HG03025 (cell line): ENCODE results near the gene TWIST1.

ENCODE experiments used
- ATAC-seq: cut with Tn5 transposase; IDR thresholded peaks from one replicate; pipeline ENCODE4 v1.9.1; 2021; ENCODE audit warnings: mild to moderate bottlenecking, moderate library complexity; ENCODE audit not compliant: unreplicated experiment, low FRiP score

Gene TWIST1

DNA sequence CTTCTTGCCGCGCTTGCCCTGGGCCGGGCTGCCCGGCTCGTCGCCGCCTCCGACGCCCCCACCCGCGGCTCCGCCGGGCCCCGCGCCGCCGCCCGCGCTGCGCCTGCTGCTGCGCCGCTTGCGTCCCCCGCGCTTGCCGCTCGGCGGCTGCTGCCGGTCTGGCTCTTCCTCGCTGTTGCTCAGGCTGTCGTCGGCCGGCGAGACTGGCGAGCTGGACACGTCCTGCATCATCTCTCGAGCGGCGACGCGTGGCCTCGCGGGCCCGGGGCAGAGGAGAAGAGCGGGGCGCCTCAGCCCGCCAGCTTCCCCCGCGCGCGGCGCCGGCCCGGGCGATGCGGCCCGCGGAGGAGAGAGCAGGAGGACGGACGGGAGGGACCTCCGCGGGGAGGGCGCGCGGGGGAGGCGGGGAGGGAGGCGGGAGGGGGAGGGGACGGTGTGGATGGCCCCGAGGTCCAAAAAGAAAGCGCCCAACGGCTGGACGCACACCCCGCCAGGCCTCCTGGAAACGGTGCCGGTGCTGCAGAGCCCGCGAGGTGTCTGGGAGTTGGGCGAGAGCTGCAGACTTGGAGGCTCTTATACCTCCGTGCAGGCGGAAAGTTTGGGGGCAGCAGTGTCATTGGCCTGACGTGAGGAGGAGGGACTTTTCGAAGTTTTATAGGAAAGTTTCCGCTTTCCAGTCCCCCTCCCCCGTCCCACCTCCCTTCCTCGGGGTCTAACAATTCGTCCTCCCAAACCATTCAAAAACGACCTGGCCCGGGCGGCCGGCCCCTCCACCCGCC, at the start of gene TWIST1:
TWIST1 (minus strand) TSS at position 546 of the 779 bp plus-strand sequence; CDS start at position 231, 315 bp downstream.
- ATAC-seq = no peak

DNA sequence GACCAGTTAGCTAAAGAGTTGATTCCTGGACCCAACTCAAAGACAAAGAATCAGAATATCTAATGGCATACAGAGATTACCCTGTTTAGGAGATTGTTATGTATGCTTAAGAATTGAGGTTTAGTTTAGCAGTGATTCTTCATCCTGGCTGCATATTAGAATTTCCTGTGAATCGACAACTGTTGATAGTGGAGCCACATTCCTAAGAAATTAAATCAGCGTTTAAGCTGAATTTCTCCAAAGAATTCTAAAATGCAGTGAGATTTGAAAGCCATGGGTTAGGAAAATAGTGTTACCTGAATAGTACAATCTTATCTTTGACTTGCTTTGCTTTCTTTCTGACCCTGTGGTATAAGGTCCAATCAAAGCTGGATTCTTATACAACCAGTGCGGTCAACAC, 44.2 kb upstream of the TWIST1 start:
- ATAC-seq = no peak

DNA sequence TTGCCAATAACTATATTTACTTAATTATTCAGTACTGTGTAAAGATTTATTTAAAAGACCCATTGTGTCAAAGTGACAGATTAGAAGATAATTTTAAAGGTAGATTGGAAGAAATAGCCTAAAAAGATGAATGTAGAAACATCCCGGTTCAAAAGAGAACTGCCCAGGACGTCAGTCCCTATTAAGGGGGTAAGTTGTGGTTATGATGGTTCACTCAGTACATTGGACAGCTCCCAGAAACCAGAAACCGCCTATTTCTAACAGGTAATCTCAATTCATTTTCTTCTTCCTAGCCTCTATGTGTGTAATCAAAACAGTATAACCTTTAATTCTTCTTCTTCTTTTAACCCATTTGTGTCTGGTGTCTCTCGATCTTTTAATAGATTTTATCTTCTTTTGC, 29.3 kb upstream of the TWIST1 start:
- ATAC-seq = no peak

DNA sequence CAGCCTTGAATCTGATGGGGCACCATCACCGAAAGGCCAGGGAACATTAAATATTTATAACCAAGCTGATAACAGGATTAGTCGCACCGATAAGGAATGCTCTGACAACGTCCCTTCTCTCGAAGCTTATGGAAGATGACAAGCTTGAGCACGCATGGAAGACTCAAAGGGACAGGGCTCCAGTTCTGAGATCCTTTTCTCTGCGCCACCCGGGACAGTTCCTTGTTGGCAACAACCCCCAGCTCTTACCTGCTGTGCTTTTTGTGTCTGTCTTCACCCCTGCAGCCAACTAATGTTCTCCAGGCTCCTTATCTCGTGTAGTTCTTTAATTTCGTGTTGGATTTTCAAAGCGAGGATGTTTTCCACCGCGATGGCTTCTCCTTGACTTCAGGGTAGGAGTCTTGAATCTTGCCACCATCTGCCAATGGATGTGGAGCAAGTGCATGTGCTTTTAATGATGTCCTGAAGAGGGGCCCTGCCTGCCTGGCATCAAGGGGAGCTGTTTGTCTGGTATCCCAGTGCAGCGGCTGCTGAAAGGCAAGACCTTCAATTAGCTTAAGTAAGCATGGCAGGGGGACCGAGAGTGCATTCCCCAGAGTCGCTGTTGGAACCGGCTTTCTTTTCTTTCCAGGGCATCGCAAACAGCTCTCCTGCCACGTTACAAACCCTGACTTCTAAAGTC, 28.1 kb upstream of the TWIST1 start:
- no peak for ATAC-seq

DNA sequence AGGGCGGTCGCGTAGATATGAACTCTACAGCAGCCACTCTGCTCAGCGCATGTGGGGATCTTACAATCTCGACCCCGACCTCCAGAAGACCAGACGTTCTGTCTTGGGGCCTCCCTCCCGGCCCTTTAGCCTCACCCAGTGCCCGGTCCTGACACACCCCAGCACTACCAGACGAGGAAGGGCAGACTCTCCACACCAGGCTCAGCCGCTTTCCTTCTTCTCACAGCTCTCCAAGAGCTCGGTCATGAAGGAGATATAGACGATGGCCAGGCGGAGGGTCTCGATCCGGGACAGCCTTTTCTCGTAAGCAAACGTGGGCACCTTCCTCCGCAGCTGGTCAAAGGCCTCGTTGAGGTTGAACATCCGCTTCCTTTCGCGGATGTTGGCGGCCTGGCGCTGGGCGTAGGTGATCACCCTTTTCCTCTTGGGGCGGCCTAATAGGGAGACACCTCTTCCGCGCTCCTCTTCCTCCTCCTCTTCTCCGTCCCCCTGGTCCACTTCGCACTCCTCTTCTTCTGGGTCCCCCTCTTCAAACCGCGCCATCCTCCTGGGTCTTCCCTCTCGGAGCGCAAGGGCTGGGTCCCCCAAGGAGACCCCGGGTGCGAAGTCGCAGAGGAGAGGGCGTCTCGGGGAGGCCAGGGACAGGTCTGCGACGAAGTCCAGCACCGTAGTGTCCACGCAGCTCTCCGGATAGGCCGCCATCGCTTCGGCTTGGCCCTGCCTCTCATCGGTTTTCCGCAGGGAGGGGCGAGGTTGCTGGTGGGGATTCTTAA, 27.4 kb upstream of the TWIST1 start, which contains the start of gene FERD3L:
FERD3L (minus strand) TSS at position 761 of the 773 bp plus-strand sequence; CDS start at position 702, 59 bp downstream.
- ATAC-seq = no peak

DNA sequence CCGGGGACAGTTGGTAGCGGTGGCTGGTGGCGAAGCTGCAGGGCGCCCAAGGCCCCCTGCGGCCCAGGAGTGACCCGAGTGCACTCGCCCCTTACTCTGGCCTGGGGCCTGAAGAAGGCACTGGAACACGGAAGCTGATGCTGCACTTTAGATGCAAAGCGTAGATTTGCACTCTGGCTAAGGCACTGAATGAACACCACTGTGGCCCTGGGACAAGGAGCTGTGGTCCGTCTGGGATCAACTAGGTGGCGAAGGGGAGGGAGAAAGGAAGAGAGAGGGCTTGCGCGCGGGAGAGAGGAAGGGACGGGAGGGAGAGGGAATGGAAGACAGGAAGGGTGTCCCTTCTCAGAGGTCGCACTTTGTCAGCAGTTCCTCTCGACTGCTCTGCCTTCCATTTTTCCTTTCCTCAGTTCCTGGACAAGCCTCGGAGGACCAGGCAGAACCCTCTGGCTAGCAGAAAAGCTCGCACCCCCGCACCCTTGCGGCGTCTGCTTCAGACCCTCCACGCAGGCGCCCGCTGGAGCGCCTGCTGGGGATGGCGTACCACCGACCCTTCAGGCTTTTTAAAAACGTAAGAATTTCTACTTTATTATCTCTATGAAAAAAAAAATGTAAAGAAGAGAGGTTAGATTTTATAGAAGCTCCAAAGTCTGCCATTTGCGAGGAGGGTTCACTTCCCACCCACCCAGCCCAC, 26.6 kb upstream of the TWIST1 start:
- ATAC-seq = no peak

DNA sequence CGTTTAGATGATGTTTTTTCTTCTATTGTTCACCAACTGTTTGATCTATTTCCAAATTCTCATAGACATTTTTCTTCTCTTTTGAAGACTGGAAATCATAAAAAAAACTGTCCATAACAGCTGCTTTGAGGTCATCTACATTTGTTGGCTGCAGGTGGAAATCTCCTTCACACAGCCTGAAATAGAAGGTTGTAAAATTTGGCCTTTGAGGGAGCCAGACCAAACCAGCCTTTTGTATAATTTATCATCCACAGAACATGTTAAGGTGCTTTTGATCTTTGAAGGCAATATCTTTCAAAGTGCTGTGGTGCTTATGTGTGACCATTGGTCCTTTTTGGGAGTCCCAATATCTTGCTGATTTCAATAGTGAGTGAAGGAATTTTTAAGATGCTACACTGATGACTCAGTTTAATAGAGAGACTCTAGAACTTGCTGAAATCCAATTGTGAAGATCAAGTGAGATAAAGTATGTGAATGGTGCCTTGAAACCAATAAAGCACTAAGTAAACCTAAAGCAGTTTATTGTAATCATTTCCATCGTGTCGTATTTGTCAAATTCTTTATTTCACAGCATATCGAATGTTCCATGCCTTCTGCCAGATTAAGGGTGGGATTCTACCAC, 22.4 kb upstream of the TWIST1 start:
- ATAC-seq = no peak

DNA sequence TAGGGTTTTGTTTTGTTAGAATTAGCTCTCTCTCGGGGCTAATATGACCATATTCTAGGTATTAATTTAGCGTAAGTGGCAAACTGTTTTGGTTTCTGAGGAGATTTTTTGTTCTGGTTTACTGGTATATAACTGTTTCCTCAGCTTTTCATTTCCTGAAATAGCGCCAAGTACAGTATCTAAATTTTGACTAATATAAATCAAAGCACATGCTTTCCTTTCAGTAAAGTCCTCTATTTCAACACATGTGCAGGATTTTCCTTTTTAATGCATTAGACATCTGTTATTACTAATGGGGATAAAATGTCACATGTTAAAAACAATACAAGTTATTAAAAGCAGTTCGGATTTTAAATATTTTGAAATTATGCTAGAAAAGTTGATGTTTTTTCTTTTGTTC, 16.4 kb upstream of the TWIST1 start:
- ATAC-seq = no peak

DNA sequence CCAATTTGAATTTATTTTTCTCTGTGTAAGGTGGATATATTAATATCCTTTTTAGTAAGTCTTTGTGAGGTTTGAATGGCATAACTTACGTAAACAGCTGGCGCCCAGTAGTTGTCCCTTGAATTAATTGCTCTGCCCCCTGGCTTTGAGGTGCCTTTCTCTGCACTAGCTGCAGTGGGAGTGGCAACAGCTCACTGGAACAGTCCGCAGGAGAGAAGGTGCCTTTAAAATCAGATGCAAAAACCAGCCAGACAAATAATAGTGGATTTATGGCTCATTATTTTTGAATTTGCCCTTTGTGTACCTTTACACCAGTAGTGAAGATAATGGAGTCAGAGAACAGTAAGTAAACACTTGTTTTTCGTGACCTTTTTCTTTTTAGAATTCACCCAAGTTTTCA, 16.0 kb upstream of the TWIST1 start:
- no peak for ATAC-seq

DNA sequence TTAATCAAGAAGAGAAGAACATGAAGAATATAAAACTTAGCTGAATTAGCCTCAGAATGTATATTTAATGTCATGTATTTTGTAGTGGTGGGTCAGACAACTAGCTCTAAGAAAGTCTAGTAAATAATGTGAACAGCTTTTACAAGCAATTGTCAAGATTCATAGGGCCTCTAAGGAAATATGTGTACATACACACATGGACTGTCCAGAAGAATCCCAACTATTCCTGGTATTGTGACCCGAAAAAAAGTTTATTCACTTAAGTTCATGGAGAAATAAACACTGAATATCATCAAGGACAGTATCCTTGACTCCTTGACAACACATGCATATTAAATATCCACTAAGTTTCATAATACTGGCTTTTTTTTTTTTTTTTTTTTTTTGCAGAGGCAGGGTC, 11.4 kb upstream of the TWIST1 start:
- no peak for ATAC-seq

DNA sequence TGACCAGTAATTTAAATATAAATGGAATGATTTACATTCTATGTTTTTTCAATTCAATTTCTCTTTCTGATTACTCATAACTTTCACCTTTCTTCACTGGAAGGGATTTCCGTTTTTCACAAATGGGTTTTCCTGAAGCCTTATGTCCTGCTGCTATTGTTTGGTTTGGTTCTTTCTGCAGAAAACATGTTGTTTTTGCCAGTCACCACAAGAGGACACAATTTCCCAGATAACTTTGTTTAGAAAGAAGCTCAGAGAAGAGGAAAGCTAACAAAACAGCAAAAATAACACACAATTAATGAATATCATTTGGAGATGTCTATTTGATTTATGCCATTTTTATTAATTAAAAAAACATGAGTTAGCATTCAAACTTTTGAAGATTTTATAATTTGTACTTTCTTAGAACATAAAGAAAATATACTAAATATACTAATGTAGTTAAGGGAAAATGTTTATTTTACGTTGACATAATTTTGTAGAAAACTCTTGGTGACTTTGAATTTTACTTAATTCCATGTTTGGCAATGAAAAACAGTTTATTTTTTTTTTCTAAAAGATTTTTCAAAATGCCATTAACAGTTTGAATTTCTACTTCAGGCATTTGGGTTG, 4.6 kb upstream of the TWIST1 start:
- ATAC-seq = no peak

DNA sequence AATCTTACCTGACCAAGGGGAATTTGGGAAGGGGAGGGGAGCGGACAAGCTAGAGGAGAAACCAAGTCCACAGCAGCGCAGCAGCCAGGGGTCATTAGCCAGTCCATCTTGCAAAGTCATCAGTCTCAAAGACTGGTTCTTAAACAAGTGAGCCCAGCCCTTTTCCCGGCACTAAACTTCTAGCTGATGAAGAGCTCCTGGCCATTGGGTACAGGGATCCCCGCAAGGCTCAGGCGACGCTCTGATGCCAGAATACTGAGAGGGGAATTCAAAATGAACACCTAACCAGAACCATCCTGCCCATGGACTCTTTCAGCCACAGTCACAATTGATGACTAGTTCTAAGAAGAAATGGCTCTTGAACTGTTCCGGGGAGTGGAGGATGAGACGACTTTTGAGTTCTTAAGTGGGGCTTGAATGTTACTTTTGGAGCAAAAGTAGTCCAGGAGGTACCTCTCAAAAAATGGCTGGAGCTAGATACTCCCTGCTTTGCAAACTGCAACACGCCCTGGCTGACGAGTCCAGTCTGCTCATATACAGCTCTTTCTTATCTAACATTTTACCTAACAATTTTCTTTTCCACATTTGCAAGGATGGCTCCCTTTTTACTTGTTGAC, 2.5 kb upstream of the TWIST1 start:
- no peak for ATAC-seq

DNA sequence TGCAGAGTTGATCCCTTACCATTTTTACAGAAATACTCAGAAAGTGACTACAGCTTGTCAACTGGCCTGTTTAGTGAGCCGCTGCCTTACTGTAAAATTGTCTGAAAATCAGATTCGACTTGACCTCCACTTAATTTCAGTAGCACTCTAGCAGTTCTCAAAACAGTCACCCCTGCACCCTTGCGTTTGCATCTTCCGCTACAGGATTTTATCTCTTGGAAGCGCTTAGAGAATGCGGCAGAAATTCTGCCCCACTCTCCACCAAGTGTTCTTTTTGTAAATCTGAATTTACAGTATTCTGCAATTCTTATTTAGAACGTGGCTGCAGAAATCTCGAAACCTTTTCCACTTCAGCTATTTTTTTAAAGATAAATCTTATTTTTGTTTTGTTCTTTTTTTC, 1.9 kb upstream of the TWIST1 start:
- ATAC-seq = no peak

DNA sequence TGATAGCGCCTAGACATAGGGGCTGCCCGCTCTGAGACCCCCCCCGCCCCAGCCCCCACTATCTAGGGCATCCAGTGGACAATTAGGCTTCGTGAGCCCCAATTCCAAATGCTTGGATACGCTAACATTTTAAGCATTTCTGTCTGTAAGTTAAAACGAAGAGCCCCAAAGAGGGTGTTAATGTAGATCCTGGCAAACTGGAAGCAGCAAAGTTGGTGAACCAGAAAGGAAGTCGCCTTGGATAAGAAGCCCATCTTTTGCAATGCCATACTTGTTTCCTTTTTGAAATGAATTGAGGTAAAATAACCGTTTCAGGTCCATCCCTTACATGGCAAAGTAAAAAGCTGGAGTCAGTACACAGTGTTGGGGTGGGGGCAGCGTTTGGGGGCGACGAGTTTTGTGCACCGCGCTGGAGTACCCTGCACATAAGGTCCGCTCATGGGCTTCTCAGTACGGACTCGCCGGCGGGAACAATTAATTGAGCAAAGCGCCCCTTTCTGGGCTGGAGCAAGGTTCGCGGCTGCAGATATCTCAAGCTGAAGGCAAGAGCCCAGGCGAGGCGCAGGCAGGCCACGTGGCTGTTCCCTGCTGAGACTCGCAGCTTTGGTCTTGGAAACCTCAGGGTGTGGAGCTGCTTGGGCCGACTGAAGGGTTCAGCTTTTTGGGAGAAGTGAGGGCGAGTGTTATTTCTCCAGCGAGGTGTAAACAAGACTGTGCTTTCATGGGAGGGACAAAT, 1.4 kb upstream of the TWIST1 start:
- ATAC-seq = no peak

DNA sequence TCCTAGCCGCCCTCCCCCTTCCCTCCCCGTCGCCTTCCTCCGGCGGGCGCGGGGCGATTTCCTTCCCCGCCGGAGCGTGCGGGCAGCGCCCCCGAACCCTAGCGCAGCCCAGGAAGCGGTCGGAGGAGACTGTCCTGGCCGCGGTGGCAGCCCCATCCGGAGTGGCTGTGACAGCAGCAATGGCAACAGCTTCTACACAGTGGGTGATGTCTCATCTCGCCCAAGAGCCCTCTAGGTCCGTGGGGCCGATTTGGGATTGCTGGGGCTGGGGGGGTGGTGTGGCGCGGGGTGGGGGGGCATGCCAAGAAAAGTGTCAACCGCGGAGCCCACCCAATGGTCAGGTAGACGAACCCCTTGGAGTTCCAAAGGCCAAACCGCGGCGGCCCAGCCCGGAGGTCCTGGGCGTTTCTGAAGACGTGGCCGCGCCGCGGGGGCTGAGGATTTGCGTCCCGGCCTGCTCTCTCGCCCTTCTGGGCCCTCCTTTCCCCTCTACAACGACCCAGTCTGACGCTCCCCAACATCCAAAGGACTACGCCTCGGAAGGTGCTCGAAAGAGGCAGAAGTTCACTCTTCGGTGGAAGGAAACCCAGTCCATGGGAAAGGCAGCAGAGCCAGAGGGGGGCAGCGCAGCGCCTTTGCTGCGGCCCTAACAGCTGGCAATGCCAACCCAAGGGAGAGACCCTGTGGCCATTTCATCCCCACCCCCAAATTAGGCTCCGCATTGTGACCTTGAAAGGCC, 603 bp upstream of the TWIST1 start:
- no peak for ATAC-seq

DNA sequence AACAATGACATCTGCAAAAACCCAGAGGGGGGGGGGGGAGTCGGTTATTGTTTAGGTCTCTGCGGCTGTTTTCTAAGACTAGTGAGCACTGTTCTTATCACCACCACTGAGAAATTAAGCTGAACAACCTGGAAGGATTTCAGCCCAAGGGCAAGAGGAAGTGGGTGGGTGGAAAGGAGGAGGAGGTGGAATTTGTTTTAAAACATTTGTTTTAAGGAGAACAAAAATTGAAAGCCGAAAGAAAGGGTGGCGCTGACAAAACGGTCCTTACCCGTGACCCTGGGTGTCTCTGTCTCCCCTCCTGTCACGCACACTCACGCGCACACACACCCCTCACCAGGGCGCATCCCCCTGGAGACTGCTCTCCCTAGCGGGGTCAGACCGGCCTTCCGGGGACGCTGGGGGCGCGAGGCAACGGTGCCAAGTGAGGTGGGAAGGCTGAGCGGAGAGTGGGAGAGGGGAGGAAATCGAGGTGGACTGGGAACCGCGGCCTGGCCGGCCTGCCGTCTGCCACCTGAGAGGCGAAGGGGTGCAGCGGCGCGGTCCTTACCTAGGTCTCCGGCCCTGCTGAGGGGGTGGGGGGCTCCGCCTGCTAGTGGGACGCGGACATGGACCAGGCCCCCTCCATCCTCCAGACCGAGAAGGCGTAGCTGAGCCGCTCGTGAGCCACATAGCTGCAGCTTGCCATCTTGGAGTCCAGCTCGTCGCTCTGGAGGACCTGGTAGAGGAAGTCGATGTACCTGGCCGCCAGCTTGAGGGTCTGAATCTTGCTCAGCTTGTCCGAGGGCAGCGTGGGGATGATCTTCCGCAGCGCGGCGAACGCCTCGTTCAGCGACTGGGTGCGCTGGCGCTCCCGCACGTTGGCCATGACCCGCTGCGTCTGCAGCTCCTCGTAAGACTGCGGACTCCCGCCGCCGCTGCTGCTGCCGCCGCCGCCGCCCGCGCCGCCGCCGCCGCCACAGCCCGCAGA, 1.0 kb downstream of the TWIST1 start:
- no peak for ATAC-seq

DNA sequence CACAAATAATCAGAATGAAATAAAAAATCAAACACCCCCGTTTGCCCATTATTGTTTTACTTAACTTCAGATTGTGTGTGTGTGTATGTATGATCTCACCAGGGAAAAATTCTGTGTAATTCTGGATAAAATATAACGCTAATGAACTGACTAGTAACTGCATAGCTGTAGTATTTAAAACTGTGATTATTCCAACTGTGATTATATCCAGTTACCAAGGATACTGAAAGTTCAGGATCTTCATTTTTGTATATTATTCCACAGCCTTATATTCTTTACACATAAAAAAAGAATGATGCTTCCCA, 2.9 kb downstream of the TWIST1 start:
- no peak for ATAC-seq
